ENCODE data around the gene FASTKD2. TPM values are rescaled to one million over a fixed set of nuclear protein-coding genes. Genes with fewer than 3 reads are reported as not detected.

The FASTKD2 gene
- total RNA-seq, 2 donors from 2014 or later = 15.3 to 16.5 TPM

GRCh38 chr2:206831442-206831995, 66.1 kb downstream of the FASTKD2 start:
- intact Hi-C loops (cut with DNase I) = no loop called here
- H3K27ac ChIP-seq = no peak overlapping the region

DNA sequence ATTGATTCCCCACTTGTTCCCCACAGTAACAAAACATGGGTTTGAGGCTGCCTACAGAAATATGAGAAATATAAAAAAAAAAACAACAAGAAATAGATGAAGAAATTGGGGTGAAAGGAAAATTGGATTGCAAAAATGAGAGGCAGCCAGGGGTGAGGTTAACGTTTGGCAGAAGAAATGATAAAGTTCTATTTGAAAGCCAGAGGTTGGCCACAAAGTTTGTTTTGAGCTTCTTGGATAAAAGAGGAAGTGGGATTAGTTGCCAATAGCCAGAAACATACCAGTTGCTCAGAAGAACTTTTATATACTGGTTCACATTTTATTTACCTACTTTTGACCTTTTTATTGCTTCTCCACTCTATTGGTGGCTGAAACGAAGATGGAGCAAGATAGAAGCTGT, 67.5 kb downstream of the FASTKD2 start:
- TF ChIP-seq CTCF (IDR thresholded peaks at IDR 0.05) (no peak), POLR2A (IDR thresholded peaks at IDR 0.05) (no peak)
- Histone ChIP-seq H3K9me3 (no peaks in the 10 kb centered on the region), H3K27me3 (no peaks in the 10 kb centered on the region), H3K4me1 (no peaks in the 10 kb centered on the region), H3K4me3 (no peak overlapping the region), H3K27ac (no peak overlapping the region), H3K36me3 (replicated peaks in 1 of 2; ENCODE audit: insufficient read depth in 1 of 2, low read depth in 2 of 2) (no peaks in the 10 kb centered on the region)
- DNase-seq = no peak
- 47 to 67% methylated on average over 2 of the region's 2 CpGs for WGBS, 2 donors
- intact Hi-C loops (cut with DNase I) = no loop called here
- no peak for ATAC-seq

More at GRCh38 chr2:206831442-206831995, 66.1 kb downstream of the FASTKD2 start:
- Histone ChIP-seq H3K36me3 (replicated peaks in 1 of 2; ENCODE audit: insufficient read depth in 1 of 2, low read depth in 2 of 2) (no peaks in the 10 kb centered on the region), H3K9me3 (no peaks in the 10 kb centered on the region), H3K4me1 (no peaks in the 10 kb centered on the region), H3K4me3 (no peak overlapping the region), H3K27me3 (no peaks in the 10 kb centered on the region)
- no peak for TF ChIP-seq CTCF (IDR thresholded peaks at IDR 0.05)
- TF ChIP-seq POLR2A (IDR thresholded peaks at IDR 0.05) = no peak
- no peak for DNase-seq
- ATAC-seq = no peak
- 75 to 82% methylated on average over 3 of the region's 3 CpGs for WGBS, 2 donors

DNA sequence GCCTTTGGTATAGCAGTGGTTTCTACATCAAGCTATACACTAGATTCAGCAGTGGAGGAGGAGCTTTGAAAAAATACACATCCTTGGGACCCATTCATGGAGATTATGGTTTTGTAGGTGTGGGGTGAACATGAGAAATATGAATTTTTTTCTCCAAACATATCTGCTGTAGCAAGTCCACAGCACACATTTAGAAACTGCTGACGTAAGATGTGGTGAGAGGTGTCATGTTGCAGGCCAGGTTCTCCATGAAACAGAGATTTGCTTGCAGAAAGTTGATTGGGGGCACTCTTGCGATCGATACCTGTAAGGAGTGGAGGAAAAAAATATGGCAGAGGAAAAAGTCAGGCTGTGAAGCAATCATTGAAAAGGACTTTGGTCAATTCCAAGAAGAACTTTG, 67.9 kb downstream of the FASTKD2 start:
- DNase-seq (no peak), ATAC-seq (no peak)
- 94 to 97% methylated on average over 3 of the region's 3 CpGs for WGBS, 2 donors
- TF ChIP-seq CTCF (IDR thresholded peaks at IDR 0.05) (no peak), POLR2A (IDR thresholded peaks at IDR 0.05) (no peak)
- Histone ChIP-seq H3K4me1 (no peaks in the 10 kb centered on the region), H3K9me3 (no peaks in the 10 kb centered on the region), H3K36me3 (replicated peaks in 1 of 2; ENCODE audit: insufficient read depth in 1 of 2, low read depth in 2 of 2) (no peaks in the 10 kb centered on the region), H3K27ac (no peak overlapping the region), H3K27me3 (no peaks in the 10 kb centered on the region), H3K4me3 (no peak overlapping the region)
- intact Hi-C loops (cut with DNase I) = no loop called here

DNA sequence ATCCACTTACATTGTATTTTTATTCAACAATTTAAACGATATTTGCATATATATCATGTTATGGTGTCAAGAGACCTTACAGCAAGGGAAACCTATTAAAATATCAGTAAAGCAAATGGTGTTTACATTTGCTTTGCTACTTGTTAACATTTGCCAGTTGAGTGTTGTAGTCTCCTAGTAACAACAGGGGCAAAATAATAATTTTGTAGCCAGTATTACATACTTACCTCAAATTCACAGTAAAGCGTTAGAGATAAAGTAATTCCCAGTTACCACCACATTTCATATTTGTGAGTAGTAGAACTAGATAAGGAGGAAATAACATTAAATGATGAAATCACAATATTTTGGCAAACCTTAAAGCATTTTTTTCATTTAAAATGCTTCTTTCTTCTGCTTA, 71.3 kb downstream of the FASTKD2 start:
- 62 to 79% methylated on average over 2 of the region's 2 CpGs for WGBS, 2 donors
- DNase-seq (no peak), ATAC-seq (no peak)
- intact Hi-C loops (cut with DNase I) = no loop called here
- no peaks in the 10 kb centered on the region for H3K4me1 ChIP-seq
- no peak for TF ChIP-seq CTCF (IDR thresholded peaks at IDR 0.05)
- TF ChIP-seq POLR2A (IDR thresholded peaks at IDR 0.05) = no peak
- no peaks in the 10 kb centered on the region for H3K36me3 ChIP-seq (replicated peaks in 1 of 2; ENCODE audit: insufficient read depth in 1 of 2, low read depth in 2 of 2)
- H3K9me3 ChIP-seq = no peaks in the 10 kb centered on the region
- H3K4me3 ChIP-seq = no peak overlapping the region
- no peaks in the 10 kb centered on the region for H3K27me3 ChIP-seq
- no peak overlapping the region for H3K27ac ChIP-seq

- Histone ChIP-seq H3K9me3 (no peaks in the 10 kb centered on the region), H3K27ac (no peak overlapping the region), H3K4me3 (no peak overlapping the region), H3K4me1 (no peaks in the 10 kb centered on the region), H3K36me3 (replicated peaks in 1 of 2; ENCODE audit: insufficient read depth in 1 of 2, low read depth in 2 of 2) (no peaks in the 10 kb centered on the region), H3K27me3 (no peaks in the 10 kb centered on the region)
- intact Hi-C loops (cut with DNase I) = no loop called here
- TF ChIP-seq CTCF (IDR thresholded peaks at IDR 0.05) (no peak), POLR2A (IDR thresholded peaks at IDR 0.05) (no peak)
- ATAC-seq (no peak), DNase-seq (no peak)
- 97 to 100% methylated on average over 1 of the region's 1 CpG for WGBS, 2 donors
Measured at GRCh38 chr2:206837775-206838174, 72.4 kb downstream of the FASTKD2 start.

Data from body of pancreas (tissue), 4 donors.